ENCODE results near the gene SPACA4. TPM values are rescaled to one million over a fixed set of nuclear protein-coding genes. Genes with fewer than 3 reads are reported as not detected.

SPACA4 gene
- total and polyA plus RNA-seq, 3 donors from 2014 or later: 72.6 to 147 (median 145) TPM

- H3K4me1 ChIP-seq: peaks cover 52% of the 10 kb centered on the region
- 2% methylated on average over 16 to 37 of the region's 37 CpGs for WGBS, 2 donors
- peak overlapping the region; percentile 72 to 82 for H3K4me3 ChIP-seq
- no peaks in the 10 kb centered on the region for H3K27me3 ChIP-seq
- intact Hi-C loops (cut with DNase I; ENCODE audit: low total_unique reads): no loop called here
- H3K36me3 ChIP-seq (ENCODE audit: low read depth, missing control alignments): no peaks in the 10 kb centered on the region
- peak overlapping the region; percentile 98 to 99 for H3K27ac ChIP-seq
- TF ChIP-seq POLR2A (IDR thresholded peaks at IDR 0.05) (no peak), CTCF (IDR thresholded peaks at IDR 0.05) (peak in 1 of 3 experiments; percentile 4)
- no peaks in the 10 kb centered on the region for H3K9me3 ChIP-seq
- peak; percentile 99 for DNase-seq
These were observed 28.1 kb downstream of the SPACA4 start for GRCh38 chr19:48634424-48635262.

GRCh38 chr19:48635263-48635965, 28.9 kb downstream of the SPACA4 start:
- TF ChIP-seq CTCF (IDR thresholded peaks at IDR 0.05): no peak
- peak; percentile 81 for TF ChIP-seq POLR2A (IDR thresholded peaks at IDR 0.05)
- 0 to 3% methylated on average over 4 to 42 of the region's 67 CpGs for WGBS, 2 donors
- no peaks in the 10 kb centered on the region for H3K9me3 ChIP-seq
- no peaks in the 10 kb centered on the region for H3K27me3 ChIP-seq
- H3K27ac ChIP-seq: peak overlapping the region; percentile 98 to 99
- intact Hi-C loops (cut with DNase I; ENCODE audit: low total_unique reads): no loop called here
- peak overlapping the region; percentile 72 to 82 for H3K4me3 ChIP-seq
- H3K4me1 ChIP-seq: peaks cover 45% of the 10 kb centered on the region
- H3K36me3 ChIP-seq (ENCODE audit: low read depth, missing control alignments): no peaks in the 10 kb centered on the region
- DNase-seq: peak; percentile 88

GRCh38 chr19:48635966-48636858, 29.7 kb downstream of the SPACA4 start:
- DNase-seq: peak; percentile 77
- no peak for TF ChIP-seq CTCF (IDR thresholded peaks at IDR 0.05)
- TF ChIP-seq POLR2A (IDR thresholded peaks at IDR 0.05): no peak
- no peaks in the 10 kb centered on the region for H3K27me3 ChIP-seq
- no peaks in the 10 kb centered on the region for H3K9me3 ChIP-seq
- H3K4me1 ChIP-seq: peaks cover 37% of the 10 kb centered on the region
- WGBS, 2 donors: 1% methylated on average over 21 to 35 of the region's 35 CpGs
- H3K27ac ChIP-seq: peak overlapping the region; percentile 98 to 99
- no peaks in the 10 kb centered on the region for H3K36me3 ChIP-seq (ENCODE audit: low read depth, missing control alignments)
- peak overlapping the region; percentile 72 to 82 for H3K4me3 ChIP-seq
- intact Hi-C loops (cut with DNase I; ENCODE audit: low total_unique reads): no loop called here

- Histone ChIP-seq H3K4me1 (peaks cover 36% of the 10 kb centered on the region), H3K27me3 (no peaks in the 10 kb centered on the region), H3K36me3 (ENCODE audit: low read depth, missing control alignments) (no peaks in the 10 kb centered on the region), H3K9me3 (no peaks in the 10 kb centered on the region), H3K27ac (peak within 1 kb of the TSS; percentile 98 to 99), H3K4me3 (peak within 1 kb of the TSS; percentile 72 to 82)
- WGBS, 2 donors: 1% methylated on average over 35 of the region's 40 CpGs; no CpG with 5 or more reads in 1 of the 2 donors
- TF ChIP-seq POLR2A (IDR thresholded peaks at IDR 0.05): peak; percentile 60
- TF ChIP-seq CTCF (IDR thresholded peaks at IDR 0.05): no peak
- intact Hi-C loops (cut with DNase I; ENCODE audit: low total_unique reads): no loop called here
- no peak for DNase-seq
These were observed 30.4 kb downstream of the SPACA4 start, which contains the start of gene DBP for GRCh38 chr19:48636859-48637448. DBP (minus strand) TSS chr19:48637379; CDS start chr19:48636994, 385 bp downstream.
